Erythroblast (primary cell): ENCODE data around the gene ADGRD2.

Experiments used
- GATA1 ChIP-seq: IDR thresholded peaks from 2 replicates; pipeline ENCODE4 v1.6.1; 2011; ENCODE audit warnings: low read depth, mild to moderate bottlenecking, control low read depth, low read length, moderate library complexity
- POLR2A ChIP-seq: IDR thresholded peaks from 2 replicates; pipeline ENCODE4 v1.6.1; 2011; ENCODE audit warnings: mild to moderate bottlenecking, low read length

GRCh38 chr9:124485201-124485600, 35.0 kb downstream of the ADGRD2 start:
- TF ChIP-seq POLR2A (no peak), GATA1 (no peak)
